Tibial nerve (tissue), 4 donors: Measurements from ENCODE around the gene ZFAND5. TPM values are rescaled to one million over a fixed set of nuclear protein-coding genes. Genes with fewer than 3 reads are reported as not detected.

Experiments used
- DNase-seq, 2 donors: peaks; one replicate each; pipeline ENCODE4 v3.0.0-alpha.2; 2019; ENCODE audit warnings: low spot score in 2 of 2
- H3K27ac ChIP-seq, 4 donors: fragments of 200-600 bp; sonication (generic) in 3 of 4; one replicate each; pipeline ENCODE4 v1.5.1; 2017 to 2019; ENCODE audit warnings: mild to moderate bottlenecking in 1 of 4
- H3K27me3 ChIP-seq, 2 donors: fragments of 200-600 bp; sonication (generic) in 1 of 2; one replicate each; pipeline versions ENCODE4 v1.5.1 to v1.6.0; 2017 to 2019
- H3K36me3 ChIP-seq, 3 donors: fragments of 200-600 bp; sonication (generic); one replicate each; pipeline ENCODE4 v1.5.1; 2018 to 2019
- H3K4me1 ChIP-seq, 4 donors: fragments of 200-600 bp; sonication (generic) in 3 of 4; one replicate each; pipeline ENCODE4 v1.5.1; 2017 to 2019
- H3K4me3 ChIP-seq, 4 donors: fragments of 200-600 bp; sonication (generic) in 3 of 4; one replicate each; pipeline ENCODE4 v1.5.1; 2017 to 2019; ENCODE audit warnings: mild to moderate bottlenecking in 1 of 4, moderate library complexity in 1 of 4
- H3K9me3 ChIP-seq, 4 donors: fragments of 200-600 bp; sonication (generic) in 3 of 4; one replicate each; pipeline ENCODE4 v1.5.1; 2017 to 2019
- CTCF ChIP-seq, 5 experiments: fragments of 200-600 bp in 3 of 5; fragments of 450-650 bp in 2 of 5; sonication (generic) in 3 of 5; IDR thresholded peaks; one replicate each; pipeline ENCODE4 v1.5.1; 2016 to 2019; ENCODE audit warnings: antibody characterized with exemption in 5 of 5, mild to moderate bottlenecking in 3 of 5, moderate library complexity in 2 of 5
- EP300 ChIP-seq, 2 donors: sonication (generic); formaldehyde crosslinking; IDR thresholded peaks; one replicate each; pipeline ENCODE4 v1.6.1; 2017; ENCODE audit warnings: antibody characterized with exemption in 2 of 2, mild to moderate bottlenecking in 1 of 2
- POLR2A ChIP-seq, 2 donors: fragments of 450-650 bp; IDR thresholded peaks; one replicate each; pipeline ENCODE4 v1.6.1; 2017; ENCODE audit warnings: antibody characterized with exemption in 2 of 2, mild to moderate bottlenecking in 2 of 2, moderate library complexity in 2 of 2
- WGBS, 2 donors: methylation state at CpG; one replicate each; pipeline ENCODE4 v1.1.5; 2018; 5-methylcytosine and 5-hydroxymethylcytosine counted together
- total RNA-seq, 4 donors: library from RNA; depleted of rRNA; stranded (reverse); fragments of >200 nt; gene quantifications; one replicate each; pipeline ENCODE4 v1.1.0, GENCODE V29; 2016

ZFAND5 gene
- total RNA-seq, 4 donors from 2014 or later: 907 to 1,573 (median 1,091) TPM

GRCh38 chr9:72390907-72391306, 25.9 kb upstream of the ZFAND5 start:
- no peaks in the 10 kb centered on the region for H3K27me3 ChIP-seq
- no peak overlapping the region for H3K27ac ChIP-seq
- H3K9me3 ChIP-seq: no peaks in the 10 kb centered on the region
- H3K36me3 ChIP-seq: no peaks in the 10 kb centered on the region
- no peak overlapping the region for H3K4me3 ChIP-seq
- peaks cover 0 to 7% (median under 1%) of the 10 kb centered on the region in 4 donors for H3K4me1 ChIP-seq
- TF ChIP-seq POLR2A (IDR thresholded peaks at IDR 0.05): no peak
- no peak for TF ChIP-seq EP300 (IDR thresholded peaks at IDR 0.05)
- TF ChIP-seq CTCF (IDR thresholded peaks at IDR 0.05): no peak
- DNase-seq: no peak
- WGBS, 2 donors: 49 to 66% methylated on average over 2 of the region's 2 CpGs

- Histone ChIP-seq H3K36me3 (no peaks in the 10 kb centered on the region), H3K9me3 (no peaks in the 10 kb centered on the region), H3K27me3 (no peaks in the 10 kb centered on the region), H3K27ac (peak overlapping the region in 2 of 4 donors; percentile 78 to 87), H3K4me3 (no peak overlapping the region), H3K4me1 (peaks cover 0 to 31% (median 8%) of the 10 kb centered on the region in 4 donors)
- no peak for DNase-seq
- TF ChIP-seq POLR2A (IDR thresholded peaks at IDR 0.05) (no peak), EP300 (IDR thresholded peaks at IDR 0.05) (peak in 1 of 2 donors; percentile 12)
- WGBS, 2 donors: 45 to 78% methylated on average over 1 of the region's 1 CpG
Observed at GRCh38 chr9:72386186-72386585, 21.2 kb upstream of the ZFAND5 start.

DNA sequence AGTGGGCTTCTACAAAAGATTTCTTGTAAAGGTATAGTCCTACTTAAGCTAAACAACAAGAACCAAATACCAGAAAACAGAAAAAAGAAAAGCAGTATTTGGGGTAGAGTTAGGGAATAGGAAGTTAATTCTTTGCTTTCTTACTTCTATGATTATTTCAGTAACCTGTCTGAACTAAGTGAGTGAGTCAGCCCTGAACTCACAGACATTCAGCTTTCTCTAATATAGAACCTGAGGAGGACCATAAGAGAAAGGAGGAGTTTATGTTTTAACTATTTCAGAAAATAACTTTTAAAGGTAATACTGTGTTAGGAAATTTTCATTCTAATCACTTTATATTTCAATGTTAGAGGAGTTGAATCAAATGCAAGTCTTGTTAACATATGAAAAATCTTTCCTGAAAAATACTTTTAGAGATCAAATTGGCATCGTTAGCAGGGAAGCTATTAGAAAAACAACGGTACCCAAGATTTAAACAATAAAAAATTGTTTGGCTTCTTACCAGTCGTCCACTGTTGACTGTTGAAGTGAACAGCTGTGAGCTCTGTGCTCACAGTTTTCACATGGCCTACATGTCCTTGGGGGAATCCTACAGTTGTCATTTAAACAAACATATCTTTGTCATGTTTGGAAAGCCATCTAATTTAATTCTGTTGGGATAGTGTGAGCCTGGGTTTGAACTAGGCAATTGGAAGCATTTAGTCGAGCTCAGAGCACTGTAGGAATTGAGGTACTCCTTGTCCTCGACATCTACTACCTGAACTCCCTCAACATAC, 19.9 kb upstream of the ZFAND5 start:
- peak overlapping the region in 3 of 4 donors; percentile 0 to 87 (median 78) for H3K27ac ChIP-seq
- H3K4me3 ChIP-seq: no peak overlapping the region
- no peak for DNase-seq
- no peaks in the 10 kb centered on the region for H3K9me3 ChIP-seq
- no peak for TF ChIP-seq EP300 (IDR thresholded peaks at IDR 0.05)
- TF ChIP-seq CTCF (IDR thresholded peaks at IDR 0.05): no peak
- TF ChIP-seq POLR2A (IDR thresholded peaks at IDR 0.05): no peak
- 34 to 35% methylated on average over 5 of the region's 5 CpGs for WGBS, 2 donors
- H3K36me3 ChIP-seq: no peaks in the 10 kb centered on the region
- no peaks in the 10 kb centered on the region for H3K27me3 ChIP-seq
- H3K4me1 ChIP-seq: peaks cover 0 to 31% (median 8%) of the 10 kb centered on the region in 4 donors

DNA sequence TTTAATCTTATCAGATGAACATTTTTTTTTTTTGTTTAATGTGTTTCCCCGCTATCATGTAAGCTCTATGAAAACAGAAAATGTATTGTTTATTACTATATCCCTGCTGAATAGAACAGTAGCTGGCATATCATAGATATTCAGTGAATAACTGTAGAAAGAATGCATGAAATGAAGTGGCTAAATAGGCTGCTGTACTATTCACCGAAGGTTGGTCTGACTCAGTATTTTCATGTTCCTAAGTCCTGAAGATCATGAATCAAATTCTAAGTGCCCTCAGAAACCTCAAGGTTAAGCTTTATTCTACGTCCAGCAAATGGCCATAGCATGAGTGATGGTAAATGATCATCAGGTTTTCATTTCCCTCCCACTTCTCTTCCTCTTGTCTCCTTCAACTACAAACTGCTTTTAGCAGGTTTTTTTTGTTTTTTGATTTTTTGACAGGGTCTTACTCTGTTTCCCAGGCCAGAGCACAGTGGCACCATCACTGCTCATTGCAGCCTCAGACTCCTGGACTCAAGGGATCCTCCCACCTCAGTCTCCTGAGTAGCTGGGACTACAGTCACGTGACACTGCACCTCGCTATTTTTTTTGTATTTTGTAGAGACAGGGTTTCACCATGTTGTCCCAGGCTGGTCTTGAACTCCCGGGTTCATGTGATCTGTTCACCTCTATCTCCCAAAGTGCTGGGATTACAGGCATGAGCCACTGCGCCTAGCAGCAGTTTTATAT, 19.1 kb upstream of the ZFAND5 start:
- Histone ChIP-seq H3K27me3 (no peaks in the 10 kb centered on the region), H3K4me1 (peaks cover 0 to 31% (median 8%) of the 10 kb centered on the region in 4 donors), H3K4me3 (no peak overlapping the region), H3K27ac (peak overlapping the region; percentile 0 to 87 (median 62)), H3K9me3 (no peaks in the 10 kb centered on the region), H3K36me3 (no peaks in the 10 kb centered on the region)
- no peak for TF ChIP-seq CTCF (IDR thresholded peaks at IDR 0.05)
- TF ChIP-seq POLR2A (IDR thresholded peaks at IDR 0.05): no peak
- TF ChIP-seq EP300 (IDR thresholded peaks at IDR 0.05): peak in 1 of 2 donors; percentile 34
- WGBS, 2 donors: 55 to 56% methylated on average over 7 of the region's 7 CpGs
- DNase-seq: no peak

- Histone ChIP-seq H3K4me3 (no peak overlapping the region), H3K27me3 (no peaks in the 10 kb centered on the region), H3K9me3 (no peaks in the 10 kb centered on the region), H3K27ac (peak overlapping the region in 2 of 4 donors; percentile 78 to 87), H3K36me3 (no peaks in the 10 kb centered on the region), H3K4me1 (peaks cover 0 to 31% (median 8%) of the 10 kb centered on the region in 4 donors)
- TF ChIP-seq CTCF (IDR thresholded peaks at IDR 0.05) (no peak), POLR2A (IDR thresholded peaks at IDR 0.05) (no peak), EP300 (IDR thresholded peaks at IDR 0.05) (no peak)
- 52 to 53% methylated on average over 4 of the region's 4 CpGs for WGBS, 2 donors
- DNase-seq: no peak
Observed at GRCh38 chr9:72382405-72382804, 17.4 kb upstream of the ZFAND5 start.
